ENCODE data around the gene GPC3.
"Not testable (repeated sequence)": the region's sequence is repeated elsewhere in the genome, so short reads cannot be mapped to it uniquely, and the experiment has no call there.

GPC3 gene

DNA sequence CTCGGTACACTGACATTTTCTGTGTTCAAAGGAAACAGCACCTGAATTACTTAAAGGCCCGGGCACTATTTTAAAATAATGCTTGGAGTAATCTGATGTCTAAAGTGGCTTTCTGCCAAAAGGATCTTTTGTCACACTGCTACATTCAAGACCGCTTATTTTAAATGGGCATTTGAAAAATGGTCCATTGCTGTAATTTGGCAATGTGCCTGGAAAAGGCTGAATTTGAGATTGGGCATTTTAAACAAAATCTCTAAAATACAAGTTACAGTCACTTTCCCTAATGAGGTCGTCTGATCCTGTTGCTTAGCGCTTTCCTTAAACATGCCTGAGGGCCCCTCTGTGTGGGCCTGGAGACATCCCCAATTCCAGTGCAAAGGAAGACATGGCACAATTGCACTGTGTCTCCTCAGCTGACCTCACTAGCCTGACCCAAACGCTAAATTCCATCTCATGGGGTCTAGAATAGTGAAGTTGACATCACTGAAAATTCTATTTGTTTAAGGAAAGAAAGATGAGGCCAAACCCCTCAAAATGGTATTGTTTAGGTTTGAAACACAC, 214.2 kb downstream of the GPC3 start:
- no peak for TF ChIP-seq CTCF (conservative IDR thresholded peaks at IDR 0.05; ENCODE audit: low read depth, low read length)
- H3K4me3 ChIP-seq (ENCODE audit: low read depth, low read length): no peak overlapping the region
- no peak for DNase-seq (ENCODE audit: low read depth)

GRCh38 chrX:133762976-133763548, 222.3 kb downstream of the GPC3 start:
- not testable (repeated sequence) for H3K4me3 ChIP-seq (ENCODE audit: low read depth, low read length); DNase-seq (ENCODE audit: low read depth)

DNA sequence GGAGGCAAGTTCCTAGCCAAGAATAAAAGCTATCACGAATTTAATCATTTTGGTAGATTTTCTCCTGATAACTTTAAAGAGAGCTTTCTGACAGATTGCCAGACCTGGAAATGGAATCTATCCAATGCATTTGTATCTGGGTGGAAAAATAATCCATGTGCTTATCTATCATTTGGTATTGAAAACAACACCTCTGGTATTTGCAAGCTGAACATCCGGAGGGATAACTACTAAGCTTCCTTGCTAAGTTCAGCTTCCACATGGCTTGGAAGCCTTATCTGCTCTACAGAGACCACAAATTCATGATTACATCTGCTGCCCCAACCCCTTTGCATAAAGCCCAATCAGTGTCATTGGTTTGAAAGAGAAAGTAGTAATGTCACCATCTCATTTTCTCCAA, 230.7 kb downstream of the GPC3 start:
- no peak overlapping the region for H3K4me3 ChIP-seq (ENCODE audit: low read depth, low read length)
- no peak for TF ChIP-seq CTCF (conservative IDR thresholded peaks at IDR 0.05; ENCODE audit: low read depth, low read length)

DNA sequence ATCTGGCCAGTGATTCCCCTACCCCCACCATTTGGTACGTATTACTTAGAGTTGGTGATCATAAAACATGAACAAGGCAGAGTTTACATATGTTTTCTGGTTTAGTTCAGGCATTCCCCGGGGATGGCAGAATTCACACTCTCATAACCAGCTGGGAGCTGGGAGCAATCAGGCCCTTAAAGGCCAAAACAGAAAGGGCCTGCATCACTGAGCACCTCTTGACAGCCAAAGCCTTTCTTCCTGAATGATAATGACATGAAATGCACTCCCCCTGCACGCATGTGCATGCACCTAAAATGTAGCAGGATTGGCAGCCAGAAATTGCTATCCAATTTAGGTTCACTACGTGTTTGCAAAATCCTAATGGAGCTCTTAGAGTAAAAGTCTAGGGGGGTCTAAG, 235.4 kb downstream of the GPC3 start:
- no peak for TF ChIP-seq CTCF (conservative IDR thresholded peaks at IDR 0.05; ENCODE audit: low read depth, low read length)
- DNase-seq (ENCODE audit: low read depth): no peak

More for the DNA sequence above, 230.7 kb downstream of the GPC3 start:
- DNase-seq (ENCODE audit: low read depth): no peak

DNA sequence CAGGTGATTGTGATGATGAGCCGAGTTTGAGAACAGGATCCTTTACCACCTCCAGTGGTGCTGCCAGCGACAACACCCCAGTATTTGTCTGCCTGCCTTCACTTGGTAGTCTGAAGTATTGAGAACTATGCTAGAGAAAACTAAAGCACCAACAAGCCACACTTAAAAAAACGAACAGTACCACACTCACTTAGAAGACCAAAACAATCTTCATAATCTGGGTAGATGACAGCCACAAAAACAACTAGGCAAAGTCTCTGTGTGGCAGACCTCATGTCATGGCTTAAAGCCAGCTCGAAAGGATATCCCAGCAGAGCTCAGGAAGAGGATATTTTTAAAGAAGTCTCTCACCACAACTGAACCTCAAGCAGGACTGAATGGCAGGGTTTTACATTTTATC, 236.0 kb downstream of the GPC3 start:
- no peak for TF ChIP-seq CTCF (conservative IDR thresholded peaks at IDR 0.05; ENCODE audit: low read depth, low read length)
- H3K4me3 ChIP-seq (ENCODE audit: low read depth, low read length): no peak overlapping the region
- no peak for DNase-seq (ENCODE audit: low read depth)

More for the DNA sequence above, 235.4 kb downstream of the GPC3 start:
- no peak overlapping the region for H3K4me3 ChIP-seq (ENCODE audit: low read depth, low read length)

GRCh38 chrX:133747196-133747595, 238.2 kb downstream of the GPC3 start:
- no peak for TF ChIP-seq CTCF (conservative IDR thresholded peaks at IDR 0.05; ENCODE audit: low read depth, low read length)
- DNase-seq (ENCODE audit: low read depth): no peak

GRCh38 chrX:133746593-133746992, 238.8 kb downstream of the GPC3 start:
- DNase-seq (ENCODE audit: low read depth): no peak
- H3K4me3 ChIP-seq (ENCODE audit: low read depth, low read length): no peak overlapping the region
- no peak for TF ChIP-seq CTCF (conservative IDR thresholded peaks at IDR 0.05; ENCODE audit: low read depth, low read length)

More at GRCh38 chrX:133747196-133747595, 238.2 kb downstream of the GPC3 start:
- no peak overlapping the region for H3K4me3 ChIP-seq (ENCODE audit: low read depth, low read length)

Measured in choroid plexus epithelial cell (primary cell).